K562 (cell line): Measurements from ENCODE around the gene SERTAD2. TPM values are rescaled to one million over a fixed set of nuclear protein-coding genes. Genes with fewer than 3 reads are reported as not detected.

Experiments used
- CHCHD3 ChIP-seq: fragments of 250-450 bp; sonication (Bioruptor Pico); IDR thresholded peaks from 2 replicates; pipeline ENCODE4 v2.1.2; 2022; ENCODE audit warnings: mild to moderate bottlenecking
- PYGO2 ChIP-seq: fragments of 450-650 bp; IDR thresholded peaks from 2 replicates; pipeline ENCODE4 v1.6.1; 2016; ENCODE audit warnings: mild to moderate bottlenecking, missing genetic modification characterization, moderate library complexity, missing compliant biosample characterization
- RB1 ChIP-seq: fragments of 450-650 bp; IDR thresholded peaks from 2 replicates; pipeline ENCODE4 v1.6.1; 2017; ENCODE audit warnings: low read depth, mild to moderate bottlenecking
- RBM25 ChIP-seq: fragments of 200-400 bp; formaldehyde crosslinking; IDR thresholded peaks from 2 replicates; pipeline ENCODE4 v1.6.1; 2018; ENCODE audit warnings: low read length, low read depth, moderate library complexity; ENCODE audit not compliant: severe bottlenecking
- RCOR1 ChIP-seq, 2 experiments: IDR thresholded peaks; 2 replicates each; pipeline ENCODE4 v1.6.1; 2012; ENCODE audit warnings: low read depth in 2 of 2, low read length in 2 of 2, borderline replicate concordance in 1 of 2, improper control_type of control experiment in 1 of 2
- SIX5 ChIP-seq, 2 experiments: IDR thresholded peaks; 2 replicates each; pipeline ENCODE4 v1.6.1; 2011; ENCODE audit warnings: low read length in 2 of 2, borderline replicate concordance in 1 of 2, low read depth in 1 of 2, mild to moderate bottlenecking in 1 of 2, moderate library complexity in 1 of 2; ENCODE audit not compliant: insufficient read depth in 1 of 2
- ZBTB40 ChIP-seq, 2 experiments: fragments of 450-650 bp in 1 of 2; sonication (generic) in 1 of 2; formaldehyde crosslinking in 1 of 2; IDR thresholded peaks; 2 replicates each; pipeline versions ENCODE4 v1.7.1 to v1.9.0; 2016 to 2022; ENCODE audit warnings: inconsistent platforms in 1 of 2, mild to moderate bottlenecking in 1 of 2, missing genetic modification reagents in 1 of 2
- polyA plus RNA-seq, 8 experiments: library from polyadenylated mRNA; depleted of rRNA in 4 of 8; stranded (reverse) in 5 of 8; unstranded in 3 of 8; fragments of >200 nt; fragmentation: Nextera tagmentation in 2 of 8; fragmentation: Illumina TruSeq in 1 of 8; extraction: Ambion mirVana in 2 of 8; extraction: Trizol in 1 of 8; gene quantifications; 2 replicates each; pipeline versions ENCODE4 v1.2.1 to v1.2.3, GENCODE V29; 2011 to 2014; ENCODE audit warnings: inconsistent platforms in 1 of 8, missing spikeins in 1 of 8
- total RNA-seq, 7 experiments: library from RNA; depleted of rRNA in 6 of 7; stranded (reverse); fragments of >200 nt in 6 of 7; fragmentation: Illumina TruSeq in 2 of 7; extraction: Trizol in 2 of 7; gene quantifications; 2 replicates each; pipeline versions ENCODE4 v1.2.1 to v1.2.3, GENCODE V29; 2011 to 2021; ENCODE audit warnings: low replicate concordance in 1 of 7
- TF ChIP-seq, protein P1 (sequence below): sonication (generic); formaldehyde crosslinking; IDR thresholded peaks from 2 replicates; pipeline ENCODE4 v1.9.0; 2022; ENCODE audit warnings: mild to moderate bottlenecking, missing genetic modification reagents
- TF ChIP-seq, protein P2 (sequence below): fragments of 450-650 bp; formaldehyde crosslinking; IDR thresholded peaks from 2 replicates; pipeline ENCODE4 v1.4.0; 2020; ENCODE audit warnings: mild to moderate bottlenecking, moderate library complexity

The SERTAD2 gene
- total and polyA plus RNA-seq, 9 of the 15 experiments (the other 6 are each of a cell fraction or from before 2014, with no cell fraction given), result 3.0 to 12.5 (median 6.1) TPM

- TF ChIP-seq, protein P1, sequence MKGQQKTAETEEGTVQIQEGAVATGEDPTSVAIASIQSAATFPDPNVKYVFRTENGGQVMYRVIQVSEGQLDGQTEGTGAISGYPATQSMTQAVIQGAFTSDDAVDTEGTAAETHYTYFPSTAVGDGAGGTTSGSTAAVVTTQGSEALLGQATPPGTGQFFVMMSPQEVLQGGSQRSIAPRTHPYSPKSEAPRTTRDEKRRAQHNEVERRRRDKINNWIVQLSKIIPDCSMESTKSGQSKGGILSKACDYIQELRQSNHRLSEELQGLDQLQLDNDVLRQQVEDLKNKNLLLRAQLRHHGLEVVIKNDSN (CRISPR knock-in tag), result no peak
- TF ChIP-seq SIX5 (IDR thresholded peaks at IDR 0.05; ENCODE audit: borderline replicate concordance in 1 of 2, insufficient read depth in 1 of 2, low read depth in 1 of 2, low read length in 2 of 2) (no peak), CHCHD3 (no peak), RBM25 (no peak), ZBTB40 (IDR thresholded peaks at IDR 0.05) (peak; percentile 37; the same call in 1 of the 2 replicates), ZBTB40 (CRISPR knock-in tag; IDR thresholded peaks at IDR 0.05) (no peak), PYGO2 (tag) (no peak), RB1 (no peak), RCOR1 (IDR thresholded peaks at IDR 0.05; ENCODE audit: borderline replicate concordance in 1 of 2, low read depth in 2 of 2, low read length in 2 of 2) (0 out of 4 replicates have a peak, but pooled peaks of 1 of the 2 experiments have one; percentile 46)
- TF ChIP-seq, protein P2, sequence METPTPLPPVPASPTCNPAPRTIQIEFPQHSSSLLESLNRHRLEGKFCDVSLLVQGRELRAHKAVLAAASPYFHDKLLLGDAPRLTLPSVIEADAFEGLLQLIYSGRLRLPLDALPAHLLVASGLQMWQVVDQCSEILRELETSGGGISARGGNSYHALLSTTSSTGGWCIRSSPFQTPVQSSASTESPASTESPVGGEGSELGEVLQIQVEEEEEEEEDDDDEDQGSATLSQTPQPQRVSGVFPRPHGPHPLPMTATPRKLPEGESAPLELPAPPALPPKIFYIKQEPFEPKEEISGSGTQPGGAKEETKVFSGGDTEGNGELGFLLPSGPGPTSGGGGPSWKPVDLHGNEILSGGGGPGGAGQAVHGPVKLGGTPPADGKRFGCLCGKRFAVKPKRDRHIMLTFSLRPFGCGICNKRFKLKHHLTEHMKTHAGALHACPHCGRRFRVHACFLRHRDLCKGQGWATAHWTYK (CRISPR knock-in tag), result no peak
Observed at GRCh38 chr2:64599469-64599868, 54.2 kb downstream of the SERTAD2 start (continued).
